DMS 273 treated with DMSO at 0.1 percent for 48 hours (cell line): ENCODE data around the gene ATAD3A.

ENCODE experiments used
- DNase-seq: peaks from one replicate; lab custom pipeline; 2025; lab: John Stamatoyannopoulos, UW

The ATAD3A gene

GRCh38 chr1:1540090-1540817, 28.3 kb downstream of the ATAD3A start, which contains the start of gene TMEM240:
Gene TMEM240 (minus strand): TSS chr1:1540624. CDS start chr1:1540346, 278 bp downstream.
- no peak for DNase-seq

- DNase-seq, result no peak
Measured at GRCh38 chr1:1540818-1541628, 29.1 kb downstream of the ATAD3A start.

- DNase-seq, result no peak
Measured at GRCh38 chr1:1541956-1542765, 30.2 kb downstream of the ATAD3A start.

GRCh38 chr1:1542766-1543705, 31.1 kb downstream of the ATAD3A start:
- no peak for DNase-seq

GRCh38 chr1:1543706-1544099, 31.7 kb downstream of the ATAD3A start:
- DNase-seq, result no peak

GRCh38 chr1:1544544-1544943, 32.6 kb downstream of the ATAD3A start:
- no peak for DNase-seq

GRCh38 chr1:1545946-1546737, 34.2 kb downstream of the ATAD3A start:
- DNase-seq, result no peak

GRCh38 chr1:1547011-1547410, 35.0 kb downstream of the ATAD3A start:
- no peak for DNase-seq

GRCh38 chr1:1547476-1547875, 35.5 kb downstream of the ATAD3A start:
- no peak for DNase-seq

GRCh38 chr1:1548591-1548990, 36.6 kb downstream of the ATAD3A start:
- no peak for DNase-seq

GRCh38 chr1:1550087-1550486, 38.1 kb downstream of the ATAD3A start:
- no peak for DNase-seq

GRCh38 chr1:1550591-1551432, 38.9 kb downstream of the ATAD3A start:
- peak; percentile 25 for DNase-seq

- DNase-seq, result no peak
Measured at GRCh38 chr1:1551524-1552262, 39.7 kb downstream of the ATAD3A start.

GRCh38 chr1:1552263-1552639, 40.3 kb downstream of the ATAD3A start:
- DNase-seq, result no peak

GRCh38 chr1:1553821-1554494, 42.0 kb downstream of the ATAD3A start:
- no peak for DNase-seq

GRCh38 chr1:1554550-1554925, 42.6 kb downstream of the ATAD3A start:
- DNase-seq, result no peak

GRCh38 chr1:1554926-1555915, 43.3 kb downstream of the ATAD3A start:
- no peak for DNase-seq
